B cell (primary cell): ENCODE data around the gene LPIN2. TPM values are rescaled to one million over a fixed set of nuclear protein-coding genes. Genes with fewer than 3 reads are reported as not detected.
"Not testable (repeated sequence)": the region's sequence is repeated elsewhere in the genome, so short reads cannot be mapped to it uniquely, and the experiment has no call there.

ENCODE experiments used
- ATAC-seq: fragments of 200-7000 bp; cut with Tn5 transposase; one replicate; pipeline ENCODE4 v1.10.0; 2021; ENCODE audit warnings: low read depth, mild to moderate bottlenecking, moderate number of reproducible peaks, moderate library complexity
- CTCF ChIA-PET: fragments of 350-600 bp; sonication (Branson Sonifier 250); formaldehyde crosslinking; loops from one replicate; lab custom pipeline; 2021; ENCODE audit warnings: antibody characterized with exemption, inconsistent platforms; lab: Charles Lee
- POLR2A ChIA-PET: fragments of 350-600 bp; sonication (Branson Sonifier 250); formaldehyde crosslinking; loops from one replicate; lab custom pipeline; 2021; ENCODE audit warnings: antibody characterized with exemption; lab: Charles Lee
- DNase-seq: peaks from one replicate; pipeline ENCODE4 v3.0.0; 2013
- H2AFZ ChIP-seq: 2 replicates; pipeline ENCODE4 v1.6.1; 2012; ENCODE audit warnings: mild to moderate bottlenecking, low read depth, low read length; ENCODE audit not compliant: insufficient read depth, poor library complexity, severe bottlenecking
- H3K27ac ChIP-seq, 2 donors: 1 replicate in 1 of 2; 2 replicates in 1 of 2; pipeline ENCODE4 v1.5.1; 2012 to 2013; ENCODE audit warnings: low read length in 2 of 2, mild to moderate bottlenecking in 2 of 2, moderate library complexity in 1 of 2
- H3K27me3 ChIP-seq, 4 experiments: fragments of 200-600 bp in 1 of 4; sonication (generic) in 1 of 4; replicated peaks in 1 of 4; 1 replicate in 2 of 4; 2 replicates in 2 of 4; pipeline versions ENCODE4 v1.6.1 to v1.7.0; 2013 to 2016; ENCODE audit warnings: low read length in 3 of 4, mild to moderate bottlenecking in 2 of 4, mixed read lengths in 1 of 4, moderate library complexity in 1 of 4; ENCODE audit not compliant: insufficient read depth in 4 of 4, control insufficient read depth in 3 of 4; ENCODE audit errors: control extremely low read depth in 1 of 4
- H3K36me3 ChIP-seq, 2 experiments: replicated peaks in 1 of 2; 1 replicate in 1 of 2; 2 replicates in 1 of 2; pipeline versions ENCODE4 v1.6.1 to v1.7.1; 2013; ENCODE audit warnings: low read length in 1 of 2; ENCODE audit not compliant: insufficient read depth in 2 of 2, control insufficient read depth in 1 of 2; ENCODE audit errors: control extremely low read depth in 1 of 2, extremely low read depth in 1 of 2
- H3K4me1 ChIP-seq, 2 donors: fragments of 200-600 bp in 1 of 2; sonication (generic) in 1 of 2; 1 replicate in 1 of 2; 2 replicates in 1 of 2; pipeline versions ENCODE4 v1.5.1 to v1.6.1; 2013 to 2017; ENCODE audit warnings: low read length in 2 of 2; ENCODE audit not compliant: control insufficient read depth in 2 of 2, insufficient read depth in 2 of 2
- H3K4me2 ChIP-seq: replicated peaks from 2 replicates; pipeline ENCODE3; 2012; ENCODE audit warnings: mild to moderate bottlenecking, low read depth, low read length; ENCODE audit not compliant: poor library complexity, severe bottlenecking
- H3K4me3 ChIP-seq, 5 experiments: fragments of 200-600 bp in 1 of 5; sonication (generic) in 1 of 5; 1 replicate in 3 of 5; 2 replicates in 2 of 5; pipeline versions ENCODE4 v1.5.1 to v1.7.0; 2011 to 2016; ENCODE audit warnings: low read length in 4 of 5, mild to moderate bottlenecking in 4 of 5, low read depth in 2 of 5, control low read depth in 1 of 5, moderate library complexity in 1 of 5; ENCODE audit not compliant: insufficient read depth in 1 of 5; ENCODE audit errors: control extremely low read depth in 1 of 5, extremely low read depth in 1 of 5
- H3K79me2 ChIP-seq: fragments of 200-600 bp; sonication (generic); one replicate; pipeline ENCODE4 v1.6.0; 2016; ENCODE audit warnings: low read length; ENCODE audit not compliant: control insufficient read depth, insufficient read depth
- H3K9ac ChIP-seq: fragments of 200-600 bp; sonication (generic); 2 replicates; pipeline ENCODE4 v1.6.1; 2017; ENCODE audit warnings: mild to moderate bottlenecking, low read length, moderate library complexity
- H3K9me3 ChIP-seq, 3 donors: one replicate each; pipeline versions ENCODE4 v1.6.1 to v1.7.1; 2013; ENCODE audit warnings: low read length in 2 of 3; ENCODE audit not compliant: control insufficient read depth in 2 of 3, insufficient read depth in 1 of 3; ENCODE audit errors: control extremely low read depth in 1 of 3
- H4K20me1 ChIP-seq: 2 replicates; pipeline ENCODE4 v1.6.0; 2012; ENCODE audit warnings: mild to moderate bottlenecking, low read length; ENCODE audit not compliant: insufficient read depth, control insufficient read depth, poor library complexity, severe bottlenecking
- H3K27ac Mint-ChIP-seq: one replicate; pipeline ENCODE4 v1.8.0; 2021; ENCODE audit warnings: mixed read lengths
- H3K27me3 Mint-ChIP-seq: one replicate; pipeline ENCODE4 v1.8.0; 2021; ENCODE audit warnings: mixed read lengths
- H3K4me1 Mint-ChIP-seq: one replicate; pipeline ENCODE4 v1.8.0; 2021; ENCODE audit warnings: mixed read lengths
- H3K4me3 Mint-ChIP-seq: one replicate; pipeline ENCODE4 v1.8.0; 2021; ENCODE audit warnings: mixed read lengths
- H3K9me3 Mint-ChIP-seq: one replicate; pipeline ENCODE4 v1.8.0; 2022; ENCODE audit warnings: mixed read lengths; ENCODE audit not compliant: insufficient read depth
- EZH2 ChIP-seq: IDR thresholded peaks from 2 replicates; pipeline ENCODE4 v1.6.1; 2012; ENCODE audit warnings: borderline replicate concordance, low read depth, mild to moderate bottlenecking, moderate library complexity, low read length; ENCODE audit not compliant: insufficient read depth, poor library complexity, severe bottlenecking
- WGBS: methylation state at CpG from one replicate; pipeline ENCODE4 v1.1.5; 2013; ENCODE audit warnings: missing lambda C conversion rate; ENCODE audit not compliant: insufficient coverage; 5-methylcytosine and 5-hydroxymethylcytosine counted together
- intact Hi-C: fragments of 100-400 bp; cut with micrococcal nuclease; formaldehyde crosslinking; loops from one replicate; pipeline ENCODE4 v1.10.0; 2022
- polyA plus RNA-seq: library from polyadenylated mRNA; depleted of rRNA; stranded (reverse); fragments of >200 nt; gene quantifications from 2 replicates; pipeline ENCODE4 v1.2.3, GENCODE V29; 2012
- total RNA-seq, 2 donors: library from RNA; stranded (reverse); fragments of 120-200 nt in 1 of 2; gene quantifications; 1 replicate in 1 of 2; 2 replicates in 1 of 2; pipeline versions ENCODE4 v1.2.3 to v1.2.4, GENCODE V29; 2013 to 2022
- TF ChIP-seq, protein P1 (sequence below): fragments of 200-600 bp; IDR thresholded peaks from one replicate; pipeline ENCODE4 v1.8.0; 2022; ENCODE audit warnings: antibody characterized with exemption, mild to moderate bottlenecking

LPIN2 gene
- total and polyA plus RNA-seq, 2 donors (not counting 1 experiment from before 2014, with no cell fraction given): 8.0 to 31.0 TPM

- H3K4me1 ChIP-seq: no peaks in the 10 kb centered on the region
- no peaks in the 10 kb centered on the region for H3K27me3 ChIP-seq
- no CpG with 5 or more reads among the region's 2 CpGs for WGBS
- no peaks in the 10 kb centered on the region for H3K9me3 ChIP-seq
- Mint-ChIP-seq H3K9me3 (no peaks in the 10 kb centered on the region), H3K27ac (no peak overlapping the region), H3K27me3 (peaks cover 22% of the 10 kb centered on the region), H3K4me1 (no peaks in the 10 kb centered on the region), H3K4me3 (no peak overlapping the region)
- H4K20me1 ChIP-seq: no peaks in the 10 kb centered on the region
- no peak overlapping the region for H3K4me3 ChIP-seq
- H3K9ac ChIP-seq: no peak overlapping the region
- H3K79me2 ChIP-seq: no peaks in the 10 kb centered on the region
- TF ChIP-seq, protein P1, sequence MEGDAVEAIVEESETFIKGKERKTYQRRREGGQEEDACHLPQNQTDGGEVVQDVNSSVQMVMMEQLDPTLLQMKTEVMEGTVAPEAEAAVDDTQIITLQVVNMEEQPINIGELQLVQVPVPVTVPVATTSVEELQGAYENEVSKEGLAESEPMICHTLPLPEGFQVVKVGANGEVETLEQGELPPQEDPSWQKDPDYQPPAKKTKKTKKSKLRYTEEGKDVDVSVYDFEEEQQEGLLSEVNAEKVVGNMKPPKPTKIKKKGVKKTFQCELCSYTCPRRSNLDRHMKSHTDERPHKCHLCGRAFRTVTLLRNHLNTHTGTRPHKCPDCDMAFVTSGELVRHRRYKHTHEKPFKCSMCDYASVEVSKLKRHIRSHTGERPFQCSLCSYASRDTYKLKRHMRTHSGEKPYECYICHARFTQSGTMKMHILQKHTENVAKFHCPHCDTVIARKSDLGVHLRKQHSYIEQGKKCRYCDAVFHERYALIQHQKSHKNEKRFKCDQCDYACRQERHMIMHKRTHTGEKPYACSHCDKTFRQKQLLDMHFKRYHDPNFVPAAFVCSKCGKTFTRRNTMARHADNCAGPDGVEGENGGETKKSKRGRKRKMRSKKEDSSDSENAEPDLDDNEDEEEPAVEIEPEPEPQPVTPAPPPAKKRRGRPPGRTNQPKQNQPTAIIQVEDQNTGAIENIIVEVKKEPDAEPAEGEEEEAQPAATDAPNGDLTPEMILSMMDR: no peak
- no peak for TF ChIP-seq EZH2
- no peaks in the 10 kb centered on the region for H3K36me3 ChIP-seq
- no peak for ATAC-seq
- no peak overlapping the region for H3K4me2 ChIP-seq
- intact Hi-C loops: no loop called here
- H2AFZ ChIP-seq: no peak overlapping the region
- no peak for DNase-seq
- CTCF ChIA-PET: no interaction called here
- H3K27ac ChIP-seq: no peak overlapping the region
- POLR2A ChIA-PET: no interaction called here
Measured at GRCh38 chr18:3052411-3052758, 39.4 kb upstream of the LPIN2 start.

GRCh38 chr18:3051718-3052410 lies 38.9 kb upstream of the LPIN2 start:
- peaks cover 21% of the 10 kb centered on the region for H3K27me3 Mint-ChIP-seq
- H3K4me1 Mint-ChIP-seq: no peaks in the 10 kb centered on the region
- intact Hi-C loops: no loop called here
- Histone ChIP-seq H3K4me2 (no peak overlapping the region), H3K4me1 (no peaks in the 10 kb centered on the region), H4K20me1 (no peaks in the 10 kb centered on the region), H3K4me3 (no peak overlapping the region), H3K27me3 (no peaks in the 10 kb centered on the region), H3K27ac (no peak overlapping the region), H3K9ac (no peak overlapping the region), H3K79me2 (no peaks in the 10 kb centered on the region), H3K9me3 (no peaks in the 10 kb centered on the region), H3K36me3 (no peaks in the 10 kb centered on the region), H2AFZ (no peak overlapping the region)
- no peak for ATAC-seq
- DNase-seq: no peak
- no peak overlapping the region for H3K27ac Mint-ChIP-seq
- POLR2A ChIA-PET: interaction anchor here (0.7 kb wide), 1 partner anchor 52 kb away, joined by 3 read pairs; no protein-coding TSS in a partner anchor
- CTCF ChIA-PET: no interaction called here
- 87% methylated on average over 3 of the region's 8 CpGs for WGBS
- no peaks in the 10 kb centered on the region for H3K9me3 Mint-ChIP-seq
- H3K4me3 Mint-ChIP-seq: no peak overlapping the region
- TF ChIP-seq, protein P1: no peak
- TF ChIP-seq EZH2: no peak

DNA sequence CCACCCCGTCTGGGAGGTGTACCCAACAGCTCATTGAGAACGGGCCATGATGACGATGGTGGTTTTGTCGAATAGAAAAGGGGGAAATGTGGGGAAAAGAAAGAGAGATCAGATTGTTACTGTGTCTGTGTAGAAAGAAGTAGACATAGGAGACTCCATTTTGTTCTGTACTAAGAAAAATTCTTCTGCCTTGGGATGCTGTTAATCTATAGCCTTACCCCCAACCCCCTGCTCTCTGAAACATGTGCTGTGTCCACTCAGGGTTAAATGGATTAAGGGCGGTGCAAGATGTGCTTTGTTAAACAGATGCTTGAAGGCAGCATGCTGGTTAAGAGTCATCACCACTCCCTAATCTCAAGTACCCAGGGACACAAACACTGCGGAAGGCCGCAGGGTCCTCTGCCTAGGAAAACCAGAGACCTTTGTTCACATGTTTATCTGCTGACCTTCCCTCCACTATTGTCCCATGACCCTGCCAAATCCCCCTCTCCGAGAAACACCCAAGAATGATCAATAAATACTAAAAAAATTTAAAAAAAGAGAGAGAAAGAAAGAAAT lies 37.0 kb upstream of the LPIN2 start:
- H3K4me2 ChIP-seq, H3K4me1 Mint-ChIP-seq, H4K20me1 ChIP-seq, H3K9me3 ChIP-seq, H3K36me3 ChIP-seq, CTCF ChIA-PET, POLR2A ChIA-PET, ATAC-seq, H3K9ac ChIP-seq, DNase-seq, H3K27me3 ChIP-seq, H3K27ac ChIP-seq, H3K9me3 Mint-ChIP-seq, H3K4me3 Mint-ChIP-seq, H2AFZ ChIP-seq, H3K4me3 ChIP-seq, H3K27ac Mint-ChIP-seq, H3K79me2 ChIP-seq, intact Hi-C loops, H3K4me1 ChIP-seq: not testable (repeated sequence)
- H3K27me3 Mint-ChIP-seq: peaks cover 23% of the 10 kb centered on the region
- no CpG with 5 or more reads among the region's 8 CpGs for WGBS
